OCI-LY7 (cell line): ENCODE results near the gene FAM170B. TPM values are rescaled to one million over a fixed set of nuclear protein-coding genes. Genes with fewer than 3 reads are reported as not detected.

Source experiments
- Bru-seq: library from RNA; stranded (reverse); fragments of 400-500 nt; gene quantifications from one replicate; lab custom pipeline; 2021; lab: Mats Ljungman, UMichigan
- BruChase-seq, 2 experiments: library from RNA; stranded (reverse); fragments of 400-500 nt; gene quantifications; one replicate each; lab custom pipeline; 2021; lab: Mats Ljungman, UMichigan
- BruUV-seq: library from RNA; stranded (reverse); fragments of 400-500 nt; replicated peaks from 2 replicates; lab custom pipeline; 2021; lab: Mats Ljungman, UMichigan
- CTCF ChIA-PET: fragments of 300-600 bp; sonication (Branson Sonifier 250); formaldehyde crosslinking; loops from one replicate; lab custom pipeline; 2022; ENCODE audit warnings: antibody characterized with exemption; ENCODE audit not compliant: unreplicated experiment; lab: Charles Lee
- POLR2A ChIA-PET: fragments of 300-600 bp; sonication (Branson Sonifier 250); formaldehyde crosslinking; loops from one replicate; lab custom pipeline; 2022; ENCODE audit warnings: antibody characterized with exemption; lab: Charles Lee
- DNase-seq: peaks from one replicate; pipeline ENCODE4 v3.0.0-alpha.2; 2015; ENCODE audit warnings: low spot score
- H2AFZ ChIP-seq: fragments of 200-600 bp; sonication (generic), shearing (Covaris generic); 2 replicates; pipeline ENCODE4 v1.6.1; 2014; ENCODE audit warnings: mild to moderate bottlenecking, antibody characterized with exemption, low read length, moderate library complexity
- H3K27ac ChIP-seq: fragments of 200-600 bp; sonication (generic); 2 replicates; pipeline ENCODE4 v1.5.1; 2014; ENCODE audit warnings: mixed run types, low read depth, mild to moderate bottlenecking, moderate library complexity, low read length, inconsistent platforms; ENCODE audit not compliant: poor library complexity, severe bottlenecking
- H3K36me3 ChIP-seq: fragments of 200-600 bp; sonication (generic); 2 replicates; pipeline ENCODE4 v1.6.1; 2014; ENCODE audit warnings: mild to moderate bottlenecking, antibody characterized with exemption, low read length, moderate library complexity, mixed read lengths; ENCODE audit not compliant: insufficient read depth
- H3K4me1 ChIP-seq: fragments of 200-600 bp; sonication (generic); 2 replicates; pipeline ENCODE4 v1.5.1; 2014; ENCODE audit warnings: mild to moderate bottlenecking, low read length; ENCODE audit not compliant: insufficient read depth, poor library complexity, severe bottlenecking
- H3K4me2 ChIP-seq: fragments of 200-600 bp; sonication (generic); 2 replicates; pipeline ENCODE4 v1.6.1; 2014; ENCODE audit warnings: mild to moderate bottlenecking, low read length
- H3K4me3 ChIP-seq: fragments of 200-600 bp; sonication (generic); 2 replicates; pipeline ENCODE4 v1.5.1; 2014; ENCODE audit warnings: mild to moderate bottlenecking, low read depth, low read length; ENCODE audit not compliant: poor library complexity, severe bottlenecking
- H3K79me2 ChIP-seq: fragments of 200-600 bp; sonication (generic); 2 replicates; pipeline ENCODE4 v1.6.1; 2016; ENCODE audit warnings: low read depth, mild to moderate bottlenecking, low read length, moderate library complexity, mixed read lengths; ENCODE audit not compliant: insufficient read depth
- H3K9me2 ChIP-seq: fragments of 200-600 bp; sonication (generic); 2 replicates; pipeline ENCODE4 v1.6.1; 2016; ENCODE audit warnings: mild to moderate bottlenecking, low read length, mixed read lengths; ENCODE audit not compliant: insufficient read depth
- H3K9me3 ChIP-seq: fragments of 200-600 bp; sonication (generic); 2 replicates; pipeline ENCODE4 v1.6.1; 2014; ENCODE audit warnings: mild to moderate bottlenecking, mixed run types, low read length, mixed read lengths
- H4K20me1 ChIP-seq: fragments of 200-600 bp; sonication (generic); 2 replicates; pipeline ENCODE4 v1.6.1; 2014; ENCODE audit warnings: mild to moderate bottlenecking, antibody characterized with exemption, low read length, moderate library complexity, mixed read lengths; ENCODE audit not compliant: insufficient read depth
- EZH2phosphoT487 ChIP-seq: fragments of 200-600 bp; sonication (generic); IDR thresholded peaks from 2 replicates; pipeline ENCODE4 v1.6.1; 2018; ENCODE audit warnings: low read depth, borderline replicate concordance, mild to moderate bottlenecking, mixed run types, antibody characterized with exemption, low read length, moderate library complexity, mixed read lengths
- intact Hi-C: fragments of 100-400 bp; cut with micrococcal nuclease; formaldehyde crosslinking; loops from one replicate; pipeline ENCODE4 v1.10.0; 2022; ENCODE audit not compliant: unreplicated experiment
- long read RNA-seq: library from polyadenylated mRNA; stranded (forward); transcript quantifications from one replicate; pipeline ENCODE4 v2.0.0, GENCODE V29; 2022
- total RNA-seq, 2 experiments: library from RNA; depleted of rRNA in 1 of 2; stranded (reverse); fragments of >200 nt in 1 of 2; shearing (Covaris generic) in 1 of 2; gene quantifications; 2 replicates each; pipeline ENCODE4 v1.2.3, GENCODE V29; 2014 to 2022
- TF ChIP-seq, protein P1 (sequence below): fragments of 200-600 bp; sonication (generic); conservative IDR thresholded peaks from 2 replicates; pipeline ENCODE4 v1.5.1; 2014; ENCODE audit warnings: mild to moderate bottlenecking, antibody characterized with exemption, low read length, moderate library complexity, mixed read lengths

Gene FAM170B
- total RNA-seq (2014; rRNA removed; shearing (Covaris generic)), result 0.31 and 0.38 TPM in 2 replicates
- 0.23 TPM in 1 of 2 replicates, not detected in the other for total RNA-seq (2022)
- Bru-seq, nascent RNA, result percentile 17 among the genes with signal in this experiment
- percentile 23 among the genes with signal in this experiment for BruChase-seq, experiment 1, labeled RNA remaining after a 6-hour chase
- BruChase-seq, experiment 2, labeled RNA remaining after a 2-hour chase, result percentile 21 among the genes with signal in this experiment
- long read RNA-seq, result 0 reads

- H3K9me2 ChIP-seq, result no peaks in the 10 kb centered on the region
- peaks cover 36% of the 10 kb centered on the region for H3K4me1 ChIP-seq
- H3K9me3 ChIP-seq, result peaks cover 11% of the 10 kb centered on the region; the same call in 1 of the 2 replicates
- peak within 1 kb of the TSS; percentile 87 for H3K27ac ChIP-seq
- peak within 1 kb of the TSS; percentile 90; the same call in 1 of the 2 replicates for H2AFZ ChIP-seq
- POLR2A ChIA-PET, result interaction anchor here (1.0 to 1.1 kb wide), 3 partner anchors 11 to 80 kb away, joined by 3 to 5 read pairs (median 4); no protein-coding TSS in a partner anchor
- peak within 1 kb of the TSS; percentile 10 for H3K4me3 ChIP-seq
- DNase-seq, result no peak
- H4K20me1 ChIP-seq, result no peaks in the 10 kb centered on the region
- peak within 1 kb of the TSS; percentile 64 for H3K4me2 ChIP-seq
- no TSS peak for BruUV-seq
- CTCF ChIA-PET, result interaction anchor here (1.0 kb wide), 1 partner anchor 10 kb away, joined by 3 read pairs; no protein-coding TSS in a partner anchor
- intact Hi-C loops, result no loop called here
- peaks cover 7% of the 10 kb centered on the region; the same call in 1 of the 2 replicates for H3K36me3 ChIP-seq
- no peaks in the 10 kb centered on the region for H3K79me2 ChIP-seq
- no peak for TF ChIP-seq EZH2phosphoT487
- TF ChIP-seq, protein P1, sequence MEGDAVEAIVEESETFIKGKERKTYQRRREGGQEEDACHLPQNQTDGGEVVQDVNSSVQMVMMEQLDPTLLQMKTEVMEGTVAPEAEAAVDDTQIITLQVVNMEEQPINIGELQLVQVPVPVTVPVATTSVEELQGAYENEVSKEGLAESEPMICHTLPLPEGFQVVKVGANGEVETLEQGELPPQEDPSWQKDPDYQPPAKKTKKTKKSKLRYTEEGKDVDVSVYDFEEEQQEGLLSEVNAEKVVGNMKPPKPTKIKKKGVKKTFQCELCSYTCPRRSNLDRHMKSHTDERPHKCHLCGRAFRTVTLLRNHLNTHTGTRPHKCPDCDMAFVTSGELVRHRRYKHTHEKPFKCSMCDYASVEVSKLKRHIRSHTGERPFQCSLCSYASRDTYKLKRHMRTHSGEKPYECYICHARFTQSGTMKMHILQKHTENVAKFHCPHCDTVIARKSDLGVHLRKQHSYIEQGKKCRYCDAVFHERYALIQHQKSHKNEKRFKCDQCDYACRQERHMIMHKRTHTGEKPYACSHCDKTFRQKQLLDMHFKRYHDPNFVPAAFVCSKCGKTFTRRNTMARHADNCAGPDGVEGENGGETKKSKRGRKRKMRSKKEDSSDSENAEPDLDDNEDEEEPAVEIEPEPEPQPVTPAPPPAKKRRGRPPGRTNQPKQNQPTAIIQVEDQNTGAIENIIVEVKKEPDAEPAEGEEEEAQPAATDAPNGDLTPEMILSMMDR, result no peak
Measured at GRCh38 chr10:49133706-49134248, at the start of gene FAM170B. Gene FAM170B, minus strand, starts transcription at chr10:49134021. Its CDS starts 103 bp downstream, at chr10:49133918.

DNA sequence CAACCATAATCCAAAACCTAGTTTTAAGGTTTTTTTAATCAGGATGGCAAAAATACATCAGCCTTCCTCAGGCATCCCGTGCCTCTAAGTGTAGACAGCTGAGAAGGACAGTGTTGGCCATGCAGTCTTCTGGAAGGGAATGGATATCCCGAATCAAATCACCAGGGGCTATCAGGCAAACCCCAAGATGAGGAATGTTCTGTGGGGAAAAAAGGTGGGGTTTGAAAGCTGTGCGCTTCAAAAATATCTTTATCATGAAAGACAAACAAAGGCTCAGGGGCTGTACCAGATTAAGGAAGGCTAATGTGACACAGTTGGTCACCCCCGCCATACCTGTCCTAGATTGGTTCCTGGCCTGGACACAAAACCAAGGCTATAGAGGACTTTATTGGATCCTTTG is 49.0 kb upstream of the FAM170B start:
- Histone ChIP-seq H3K4me3 (no peak overlapping the region), H3K27ac (no peak overlapping the region), H3K4me2 (no peak overlapping the region), H2AFZ (no peak overlapping the region), H3K4me1 (peaks cover 11% of the 10 kb centered on the region), H4K20me1 (no peaks in the 10 kb centered on the region), H3K9me3 (no peaks in the 10 kb centered on the region), H3K79me2 (no peaks in the 10 kb centered on the region), H3K36me3 (no peaks in the 10 kb centered on the region), H3K9me2 (no peaks in the 10 kb centered on the region)
- ChIA-PET CTCF (no interaction called here), POLR2A (interaction anchor here (0.6 to 0.7 kb wide), 4 partner anchors 118 to 1177 kb away, joined by 3 read pairs; no protein-coding TSS in a partner anchor)
- intact Hi-C loops, result no loop called here
- no peak for TF ChIP-seq EZH2phosphoT487
- TF ChIP-seq, protein P1, result no peak
- no TSS peak for BruUV-seq
- DNase-seq, result no peak

GRCh38 chr10:49180444-49180860 is 46.6 kb upstream of the FAM170B start:
- intact Hi-C loops, result no loop called here
- Histone ChIP-seq H3K79me2 (no peaks in the 10 kb centered on the region), H3K4me3 (no peak overlapping the region)

More at GRCh38 chr10:49180444-49180860, 46.6 kb upstream of the FAM170B start:
- DNase-seq, result no peak
- Histone ChIP-seq H4K20me1 (no peaks in the 10 kb centered on the region), H3K9me3 (no peaks in the 10 kb centered on the region), H3K4me2 (no peak overlapping the region), H3K36me3 (no peaks in the 10 kb centered on the region), H3K27ac (no peak overlapping the region), H2AFZ (no peak overlapping the region), H3K9me2 (no peaks in the 10 kb centered on the region), H3K4me1 (peaks cover 16% of the 10 kb centered on the region)
- POLR2A ChIA-PET, result no interaction called here
- BruUV-seq, result no TSS peak
- CTCF ChIA-PET, result no interaction called here
- TF ChIP-seq, protein P1, result no peak
- no peak for TF ChIP-seq EZH2phosphoT487
